Effector memory CD4-positive, alpha-beta T cell (primary cell): ENCODE data around the gene AKAP1.

ENCODE experiments used
- DNase-seq, 3 donors: peaks; one replicate each; pipeline ENCODE4 v3.0.0-alpha.2; 2020
- H3K27ac ChIP-seq: 2 replicates; pipeline ENCODE4 v1.7.0; 2013; ENCODE audit warnings: mild to moderate bottlenecking, low read length, moderate library complexity; ENCODE audit not compliant: insufficient read depth, poor library complexity, severe bottlenecking
- H3K27me3 ChIP-seq: replicated peaks from 2 replicates; pipeline ENCODE4 v1.7.0; 2013; ENCODE audit warnings: mild to moderate bottlenecking, low read length; ENCODE audit not compliant: insufficient read depth, control insufficient read depth, poor library complexity, severe bottlenecking
- H3K36me3 ChIP-seq: 2 replicates; pipeline ENCODE4 v1.7.0; 2013; ENCODE audit warnings: mild to moderate bottlenecking, low read length, moderate library complexity; ENCODE audit not compliant: control insufficient read depth, insufficient read depth
- H3K4me1 ChIP-seq: 2 replicates; pipeline ENCODE4 v1.7.0; 2013; ENCODE audit warnings: low read length, mild to moderate bottlenecking; ENCODE audit not compliant: control insufficient read depth, insufficient read depth, poor library complexity, severe bottlenecking
- H3K4me3 ChIP-seq: 2 replicates; pipeline ENCODE4 v1.7.0; 2013; ENCODE audit warnings: low read length, low read depth, mild to moderate bottlenecking; ENCODE audit not compliant: insufficient read depth, poor library complexity, severe bottlenecking
- H3K9me3 ChIP-seq: 2 replicates; pipeline ENCODE4 v1.7.0; 2013; ENCODE audit warnings: mild to moderate bottlenecking, low read length, moderate library complexity; ENCODE audit not compliant: control insufficient read depth

The AKAP1 gene

DNA sequence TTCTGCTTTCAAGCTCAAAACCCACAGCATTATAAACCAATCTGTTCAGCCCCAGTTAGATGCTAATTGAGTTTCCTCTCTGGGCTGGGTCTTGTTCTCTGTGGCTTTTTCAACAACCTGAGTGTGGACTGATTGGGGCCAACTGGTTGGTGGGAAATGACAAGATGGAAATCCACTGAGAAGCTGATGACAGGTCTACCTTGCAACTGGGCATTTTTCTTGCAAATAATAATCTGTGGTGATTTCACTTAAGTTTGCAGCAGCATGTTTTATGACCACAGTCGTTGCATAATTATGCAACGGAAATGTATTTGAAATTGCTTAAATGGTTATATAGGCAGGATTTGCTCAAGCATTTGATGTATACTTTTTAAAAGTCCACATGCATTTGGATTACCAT lies 69.9 kb downstream of the AKAP1 start:
- Histone ChIP-seq H3K4me3 (no peak overlapping the region), H3K27ac (no peak overlapping the region), H3K9me3 (no peaks in the 10 kb centered on the region), H3K36me3 (no peaks in the 10 kb centered on the region), H3K4me1 (no peaks in the 10 kb centered on the region), H3K27me3 (no peaks in the 10 kb centered on the region)
- DNase-seq = no peak

DNA sequence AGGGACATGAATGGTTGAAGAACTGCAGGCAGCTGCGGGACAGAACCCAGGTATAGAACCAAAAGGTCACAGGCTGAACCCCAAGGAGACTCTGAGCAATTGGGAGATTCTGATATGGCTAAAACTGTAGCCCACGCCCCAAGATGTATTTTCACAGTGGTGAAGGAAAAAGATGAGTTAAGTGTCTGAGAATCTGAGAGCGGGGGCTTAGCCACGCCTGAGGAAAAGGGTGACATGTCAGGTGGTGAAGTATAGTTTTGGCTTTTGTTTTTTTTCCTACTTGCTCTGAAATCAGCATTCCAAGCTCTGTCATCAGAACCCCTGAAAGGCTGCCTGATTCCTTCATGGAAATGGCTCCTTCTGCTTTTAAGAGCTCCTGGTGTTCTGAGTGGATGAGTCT lies 73.3 kb downstream of the AKAP1 start:
- Histone ChIP-seq H3K27ac (no peak overlapping the region), H3K36me3 (no peaks in the 10 kb centered on the region), H3K9me3 (no peaks in the 10 kb centered on the region), H3K27me3 (no peaks in the 10 kb centered on the region), H3K4me1 (no peaks in the 10 kb centered on the region), H3K4me3 (no peak overlapping the region)
- no peak for DNase-seq

- Histone ChIP-seq H3K4me1 (no peaks in the 10 kb centered on the region), H3K36me3 (no peaks in the 10 kb centered on the region), H3K27ac (no peak overlapping the region), H3K27me3 (no peaks in the 10 kb centered on the region), H3K9me3 (no peaks in the 10 kb centered on the region), H3K4me3 (no peak overlapping the region)
- DNase-seq = no peak
Measured at GRCh38 chr17:57158795-57159194, 73.7 kb downstream of the AKAP1 start.

GRCh38 chr17:57160624-57161023 lies 75.6 kb downstream of the AKAP1 start:
- no peak overlapping the region for H3K27ac ChIP-seq
- H3K4me1 ChIP-seq = no peaks in the 10 kb centered on the region
- no peak for DNase-seq
- H3K27me3 ChIP-seq = no peaks in the 10 kb centered on the region
- H3K36me3 ChIP-seq = no peaks in the 10 kb centered on the region
- H3K4me3 ChIP-seq = no peak overlapping the region
- H3K9me3 ChIP-seq = no peaks in the 10 kb centered on the region

GRCh38 chr17:57164814-57165213 lies 79.8 kb downstream of the AKAP1 start:
- no peak overlapping the region for H3K4me3 ChIP-seq
- no peaks in the 10 kb centered on the region for H3K4me1 ChIP-seq
- H3K27ac ChIP-seq = no peak overlapping the region
- no peak for DNase-seq
- H3K27me3 ChIP-seq = no peaks in the 10 kb centered on the region
- no peaks in the 10 kb centered on the region for H3K9me3 ChIP-seq
- no peaks in the 10 kb centered on the region for H3K36me3 ChIP-seq

DNA sequence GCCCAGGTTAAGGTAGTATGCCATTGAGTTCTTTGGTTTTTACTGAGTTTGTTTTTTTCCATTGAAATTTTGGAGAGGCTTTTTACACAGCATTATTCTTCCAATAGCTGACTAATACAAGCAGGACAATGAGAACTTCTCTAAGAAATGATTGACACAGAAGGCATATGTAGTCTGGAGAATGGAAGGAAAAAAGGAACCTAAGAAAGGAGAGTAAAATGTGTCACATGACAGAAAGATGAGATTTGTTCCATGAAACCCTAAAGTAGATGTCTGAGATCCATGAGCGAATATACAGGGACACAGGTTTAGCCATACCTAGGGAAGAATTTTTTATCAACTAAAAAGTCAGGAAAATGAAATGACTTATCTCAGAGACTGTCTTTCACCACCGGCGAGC lies 80.7 kb downstream of the AKAP1 start:
- Histone ChIP-seq H3K4me1 (no peaks in the 10 kb centered on the region), H3K27me3 (no peaks in the 10 kb centered on the region), H3K9me3 (no peaks in the 10 kb centered on the region), H3K27ac (no peak overlapping the region), H3K36me3 (no peaks in the 10 kb centered on the region), H3K4me3 (no peak overlapping the region)
- DNase-seq = no peak

GRCh38 chr17:57166803-57167202 lies 81.8 kb downstream of the AKAP1 start:
- Histone ChIP-seq H3K4me3 (no peak overlapping the region), H3K27me3 (no peaks in the 10 kb centered on the region), H3K27ac (no peak overlapping the region), H3K36me3 (no peaks in the 10 kb centered on the region), H3K9me3 (no peaks in the 10 kb centered on the region), H3K4me1 (no peaks in the 10 kb centered on the region)
- DNase-seq = no peak

DNA sequence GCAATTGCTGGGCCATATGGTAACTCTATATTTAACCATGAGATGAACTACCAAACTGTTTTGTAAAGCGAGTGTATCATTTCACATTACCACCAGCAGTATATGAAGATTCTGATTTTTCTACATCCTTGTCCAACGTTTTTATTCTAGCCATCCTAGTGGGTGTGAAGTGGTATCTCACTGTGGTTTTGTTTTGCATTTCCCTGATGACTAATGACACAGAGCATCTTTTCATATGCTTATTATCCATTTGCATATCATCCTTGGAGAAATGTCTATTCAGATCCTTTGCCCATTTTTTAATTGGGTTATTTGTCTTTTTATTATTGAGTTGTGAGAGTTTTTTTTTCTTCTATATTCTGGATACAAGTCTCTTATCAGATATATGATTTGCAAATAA lies 83.6 kb downstream of the AKAP1 start:
- Histone ChIP-seq H3K4me1 (no peaks in the 10 kb centered on the region), H3K27me3 (no peaks in the 10 kb centered on the region), H3K9me3 (no peaks in the 10 kb centered on the region), H3K27ac (no peak overlapping the region), H3K36me3 (no peaks in the 10 kb centered on the region), H3K4me3 (no peak overlapping the region)
- DNase-seq = no peak

DNA sequence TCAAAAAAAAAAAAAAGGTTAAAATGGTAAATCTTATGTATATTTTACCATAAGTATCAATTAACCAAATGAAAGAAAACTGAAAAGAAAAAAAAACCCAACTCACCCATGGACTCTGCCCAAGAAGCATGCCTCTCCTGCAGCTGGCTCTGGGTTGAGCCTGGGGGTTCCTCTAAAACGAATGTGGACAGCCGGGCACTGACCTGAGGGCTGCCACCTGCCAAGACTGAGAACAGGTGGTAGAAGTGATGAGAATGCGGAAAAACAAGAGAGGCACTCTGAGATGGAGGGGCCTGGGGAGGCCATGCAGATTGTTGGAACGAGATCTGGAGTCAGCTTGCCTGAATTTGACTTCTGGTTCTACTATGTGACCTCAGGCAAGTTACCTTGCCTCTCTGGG lies 85.8 kb downstream of the AKAP1 start:
- no peak overlapping the region for H3K27ac ChIP-seq
- no peaks in the 10 kb centered on the region for H3K4me1 ChIP-seq
- H3K27me3 ChIP-seq = no peaks in the 10 kb centered on the region
- no peaks in the 10 kb centered on the region for H3K36me3 ChIP-seq
- H3K9me3 ChIP-seq = no peaks in the 10 kb centered on the region
- DNase-seq = no peak
- no peak overlapping the region for H3K4me3 ChIP-seq
